ENCODE data around the gene ENTPD5.

ENTPD5 gene

GRCh38 chr14:73909681-73910080 is 109.4 kb downstream of the ENTPD5 start (continued):
- TF ChIP-seq REST (tag by site-specific recombination; IDR thresholded peaks at IDR 0.05) = no peak
- no peak for TF ChIP-seq ZNF211 (tag by site-specific recombination; IDR thresholded peaks at IDR 0.05; ENCODE audit: low read depth)
- TF ChIP-seq ZIC2 (tag by site-specific recombination; IDR thresholded peaks at IDR 0.05) = no peak
- TF ChIP-seq ZNF37A (tag by site-specific recombination; IDR thresholded peaks at IDR 0.05) = no peak
